HG02973 (cell line): ENCODE results near the gene TENM3.

ENCODE experiments used
- ATAC-seq: cut with Tn5 transposase; IDR thresholded peaks from one replicate; pipeline ENCODE4 v1.9.1; 2021; ENCODE audit warnings: moderate library complexity; ENCODE audit not compliant: unreplicated experiment

TENM3 gene

GRCh38 chr4:182704948-182705347 lies 461.7 kb downstream of the TENM3 start:
- no peak for ATAC-seq

- ATAC-seq: no peak
Measured at GRCh38 chr4:182705389-182705788, 462.2 kb downstream of the TENM3 start.

- ATAC-seq: no peak
Measured at GRCh38 chr4:182711211-182711610, 468.0 kb downstream of the TENM3 start.

- no peak for ATAC-seq
Measured at GRCh38 chr4:182715548-182715947, 472.3 kb downstream of the TENM3 start.

- no peak for ATAC-seq
Measured at GRCh38 chr4:182716192-182716591, 473.0 kb downstream of the TENM3 start.

- ATAC-seq: peak; percentile 77
Measured at GRCh38 chr4:182717788-182718583, 474.8 kb downstream of the TENM3 start.

- no peak for ATAC-seq
Measured at GRCh38 chr4:182724414-182724813, 481.2 kb downstream of the TENM3 start.

- no peak for ATAC-seq
Measured at GRCh38 chr4:182729516-182729915, 486.3 kb downstream of the TENM3 start.

- no peak for ATAC-seq
Measured at GRCh38 chr4:182730791-182731190, 487.6 kb downstream of the TENM3 start.

GRCh38 chr4:182736207-182736606 lies 493.0 kb downstream of the TENM3 start:
- ATAC-seq: no peak

- no peak for ATAC-seq
Measured at GRCh38 chr4:182738283-182739047, 495.3 kb downstream of the TENM3 start.

- ATAC-seq: no peak
Measured at GRCh38 chr4:182740256-182740655, 497.1 kb downstream of the TENM3 start.

GRCh38 chr4:182741054-182741453 lies 497.9 kb downstream of the TENM3 start:
- ATAC-seq: no peak

GRCh38 chr4:182741914-182742313 lies 498.7 kb downstream of the TENM3 start:
- no peak for ATAC-seq

- ATAC-seq: no peak
Measured at GRCh38 chr4:182743815-182744214, 500.6 kb downstream of the TENM3 start.

GRCh38 chr4:182745237-182745636 lies 502.0 kb downstream of the TENM3 start:
- no peak for ATAC-seq

- ATAC-seq: no peak
Measured at GRCh38 chr4:182746876-182747275, 503.7 kb downstream of the TENM3 start.

GRCh38 chr4:182748283-182748682 lies 505.1 kb downstream of the TENM3 start:
- no peak for ATAC-seq

- ATAC-seq: no peak
Measured at GRCh38 chr4:182748949-182749348, 505.7 kb downstream of the TENM3 start.

GRCh38 chr4:182749667-182750167 lies 506.5 kb downstream of the TENM3 start:
- no peak for ATAC-seq

GRCh38 chr4:182752158-182752910 lies 509.1 kb downstream of the TENM3 start:
- ATAC-seq: no peak
